EH (cell line): ENCODE data around the gene HMGCS2.
A peak's percentile ranks its signal among the peaks of the same experiment; 100 is the strongest.
"Not testable (repeated sequence)": the region's sequence is repeated elsewhere in the genome, so short reads cannot be mapped to it uniquely, and the experiment has no call there.

ENCODE experiments used
- DNase-seq: peaks from one replicate; pipeline ENCODE4 v3.0.0-alpha.2; 2015; ENCODE audit warnings: low read depth

HMGCS2 gene

DNA sequence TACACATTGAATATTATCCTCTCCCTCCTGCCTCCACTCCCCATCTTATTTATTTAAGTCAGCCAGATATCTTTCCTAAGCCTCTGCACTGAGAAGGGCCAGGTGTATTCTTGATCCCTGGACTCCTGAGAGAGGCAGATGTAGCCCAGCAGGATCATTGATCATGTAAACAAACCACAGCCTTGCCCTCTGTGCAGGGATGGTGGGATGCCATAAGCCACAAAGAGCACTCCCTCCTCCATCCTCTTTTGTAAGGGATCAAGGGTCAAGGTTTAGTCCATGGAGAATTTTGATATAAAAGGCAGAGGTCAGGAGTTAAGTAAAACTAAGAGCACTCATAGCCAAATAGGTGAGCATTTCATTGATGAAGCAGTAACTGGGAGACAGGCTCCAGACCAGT lies 39.7 kb downstream of the HMGCS2 start:
- DNase-seq: no peak

DNA sequence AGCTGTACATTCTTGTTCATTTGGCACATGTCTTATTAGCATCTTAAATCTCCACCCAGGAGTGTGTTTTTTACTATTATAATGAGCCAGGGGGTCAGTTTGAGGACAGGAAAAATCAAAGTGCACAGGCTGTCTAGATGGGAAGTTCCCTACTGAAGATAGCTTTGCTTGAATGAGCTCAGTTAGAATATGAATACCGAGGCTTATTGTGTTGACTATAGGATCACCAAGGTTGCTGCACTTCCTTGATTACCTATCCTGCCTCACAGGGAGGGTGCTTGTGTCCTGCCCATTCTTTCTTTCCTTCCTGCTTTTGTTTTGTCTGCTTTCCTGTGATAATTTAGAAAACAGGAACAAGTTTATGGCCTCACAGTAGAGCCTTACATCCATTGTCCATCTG lies 40.7 kb downstream of the HMGCS2 start:
- no peak for DNase-seq

DNA sequence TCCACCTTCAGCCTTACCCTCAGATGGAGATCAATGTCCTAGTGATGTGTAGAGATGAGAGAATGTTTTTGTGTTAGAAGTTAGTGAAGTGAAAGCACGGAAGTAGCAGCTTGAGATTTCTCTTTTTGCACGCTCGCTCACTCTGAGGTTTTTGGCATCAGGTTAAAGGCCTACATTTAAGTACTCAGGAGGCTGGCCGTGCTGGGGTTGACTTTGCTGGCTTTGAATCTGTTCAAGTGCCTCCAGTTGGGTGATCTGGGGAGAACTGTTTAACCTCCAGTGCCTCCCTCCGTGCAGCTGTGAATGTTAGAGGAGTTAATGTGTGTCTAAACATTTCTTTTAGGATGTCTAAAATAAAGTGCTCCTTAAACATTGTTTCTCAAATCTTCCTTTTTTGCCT lies 43.1 kb downstream of the HMGCS2 start:
- no peak for DNase-seq

- DNase-seq: no peak
Observed at GRCh38 chr1:119724611-119725218, 44.0 kb downstream of the HMGCS2 start.

- no peak for DNase-seq
Observed at GRCh38 chr1:119721896-119722295, 46.8 kb downstream of the HMGCS2 start.

- peak; percentile 62 for DNase-seq
Observed at GRCh38 chr1:119720866-119721440, 47.8 kb downstream of the HMGCS2 start.

GRCh38 chr1:119718972-119719371 lies 49.7 kb downstream of the HMGCS2 start:
- DNase-seq: no peak

DNA sequence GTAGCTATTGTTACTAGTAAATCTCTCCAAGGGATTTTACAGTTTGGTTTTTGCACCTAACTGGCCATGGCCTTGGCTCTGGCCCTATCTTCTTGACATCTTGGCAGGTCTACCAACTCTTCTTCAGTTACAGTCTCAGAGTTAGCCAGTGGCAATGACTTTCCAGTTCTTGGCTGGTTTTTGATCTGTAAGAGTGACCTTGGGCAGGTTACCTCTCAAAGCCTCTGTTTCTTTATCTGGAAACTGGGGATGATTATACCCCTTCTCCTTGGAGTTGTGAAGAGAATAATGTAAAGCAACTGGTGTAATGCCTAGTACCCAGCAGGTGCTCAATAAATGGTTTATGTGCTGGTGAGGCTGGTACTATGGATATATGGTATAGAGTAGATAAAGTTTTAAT lies 50.3 kb downstream of the HMGCS2 start:
- no peak for DNase-seq

DNA sequence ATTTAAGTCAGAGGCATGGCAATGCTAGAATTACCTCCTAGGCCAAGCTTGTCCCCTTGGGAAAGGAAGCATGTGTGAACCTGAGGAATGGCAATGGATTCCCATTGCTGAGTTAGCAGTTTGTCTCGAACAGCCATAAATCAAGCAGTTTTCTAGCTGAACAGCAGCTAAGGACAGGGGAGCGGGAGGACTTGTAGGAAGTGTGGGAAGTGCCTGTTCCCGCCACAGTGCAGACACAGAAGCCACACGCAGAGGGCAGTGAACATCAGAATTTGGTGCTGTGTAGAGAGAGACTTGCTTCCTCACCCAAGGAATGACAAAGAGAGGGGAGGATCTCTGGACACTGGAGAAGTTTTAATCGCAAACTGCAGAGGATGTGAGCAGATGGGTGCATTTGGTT lies 53.2 kb downstream of the HMGCS2 start:
- peak; percentile 44 for DNase-seq

- DNase-seq: no peak
Observed at GRCh38 chr1:119714583-119714982, 54.1 kb downstream of the HMGCS2 start.

DNA sequence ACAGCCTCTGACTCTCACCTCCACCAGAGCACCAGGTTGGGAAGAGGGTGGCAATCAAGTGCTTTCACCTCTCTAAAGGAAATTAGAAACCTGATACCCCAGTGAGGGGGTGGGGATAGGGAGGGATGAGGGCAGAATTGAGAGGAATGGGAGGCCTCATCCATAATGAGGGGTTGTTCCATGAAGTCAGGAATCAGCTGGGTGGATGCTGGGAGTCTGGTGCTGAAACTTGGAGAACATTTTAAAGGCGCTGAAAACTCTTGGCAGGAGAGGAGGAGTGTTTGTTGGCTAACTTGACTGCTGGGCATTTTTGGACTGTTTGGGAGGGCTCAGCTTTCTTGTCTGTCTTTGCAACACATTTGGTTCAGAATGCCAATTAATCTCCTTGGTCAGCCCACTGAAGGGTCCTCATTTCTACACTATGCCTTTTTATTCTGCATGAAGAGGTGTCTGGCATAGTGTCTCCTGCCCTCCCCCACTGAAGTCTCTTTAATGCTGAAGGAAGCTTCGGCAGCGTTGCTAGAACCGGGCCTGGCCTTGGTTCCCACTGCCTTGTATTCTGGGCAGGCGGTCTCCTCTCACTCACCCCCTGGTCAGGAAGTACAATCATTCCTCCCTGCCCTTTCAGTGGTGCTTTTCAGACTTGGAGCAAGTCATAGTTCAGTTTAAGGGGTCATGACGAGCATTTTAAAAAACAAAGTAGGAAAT lies 54.8 kb downstream of the HMGCS2 start:
- peak; percentile 33 for DNase-seq

GRCh38 chr1:119713039-119713748 lies 55.5 kb downstream of the HMGCS2 start:
- DNase-seq: peak; percentile 61

GRCh38 chr1:119712342-119713038 lies 56.2 kb downstream of the HMGCS2 start:
- peak; percentile 97 for DNase-seq

DNA sequence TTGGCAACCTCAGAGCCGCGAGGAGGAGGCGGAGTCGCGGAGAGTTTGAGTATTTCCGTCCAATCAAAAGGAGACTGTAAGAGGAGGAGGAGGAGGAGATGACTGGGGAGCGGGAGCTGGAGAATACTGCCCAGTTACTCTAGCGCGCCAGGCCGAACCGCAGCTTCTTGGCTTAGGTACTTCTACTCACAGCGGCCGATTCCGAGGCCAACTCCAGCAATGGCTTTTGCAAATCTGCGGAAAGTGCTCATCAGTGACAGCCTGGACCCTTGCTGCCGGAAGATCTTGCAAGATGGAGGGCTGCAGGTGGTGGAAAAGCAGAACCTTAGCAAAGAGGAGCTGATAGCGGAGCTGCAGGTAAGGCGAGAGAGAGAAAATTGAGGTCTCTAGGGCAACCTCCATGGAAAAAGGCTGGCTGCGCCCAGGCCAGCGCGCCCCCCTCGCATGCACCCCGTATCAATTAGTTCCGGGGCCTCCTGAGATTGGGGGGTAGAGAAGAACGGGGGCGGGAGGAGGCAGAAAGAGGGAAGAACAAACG lies 56.8 kb downstream of the HMGCS2 start, which contains the start of gene PHGDH:
Gene PHGDH, plus strand, starts transcription at position 131 of the 538 bp plus-strand sequence. Its CDS starts 89 bp downstream, at position 220.
- peak; percentile 93 for DNase-seq

DNA sequence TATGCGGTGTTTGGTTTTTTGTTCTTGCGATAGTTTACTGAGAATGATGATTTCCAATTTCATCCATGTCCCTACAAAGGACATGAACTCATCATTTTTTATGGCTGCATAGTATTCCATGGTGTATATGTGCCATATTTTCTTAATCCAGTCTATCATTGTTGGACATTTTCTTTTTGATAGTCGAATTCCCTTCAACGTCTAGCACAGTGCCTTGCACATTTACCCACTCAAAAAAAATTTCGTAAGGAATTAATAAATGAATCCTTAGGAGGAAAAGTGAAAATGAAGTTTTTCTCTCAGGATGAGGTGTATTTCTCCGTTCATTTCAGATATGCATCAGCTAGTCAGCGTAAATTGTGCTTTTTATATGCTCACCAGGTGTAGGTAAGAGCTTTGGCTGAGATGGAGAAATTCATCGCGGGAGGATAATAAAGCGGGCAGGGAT lies 57.3 kb downstream of the HMGCS2 start:
- DNase-seq: not testable (repeated sequence)

DNA sequence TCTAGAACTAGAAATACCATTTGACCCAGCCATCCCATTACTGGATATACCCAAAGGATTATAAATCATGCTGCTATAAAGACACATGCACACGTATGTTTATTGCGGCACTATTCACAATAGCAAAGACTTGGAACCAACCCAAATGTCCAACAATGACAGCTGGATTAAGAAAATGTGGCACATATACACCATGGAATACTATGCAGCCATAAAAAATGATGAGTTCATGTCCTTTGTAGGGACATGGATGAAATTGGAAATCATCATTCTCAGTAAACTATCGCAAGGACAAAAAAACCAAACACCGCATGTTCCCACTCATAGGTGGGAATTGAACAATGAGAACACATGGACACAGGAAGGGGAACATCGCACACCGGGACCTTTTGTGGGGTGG lies 62.1 kb downstream of the HMGCS2 start:
- DNase-seq: not testable (repeated sequence)

DNA sequence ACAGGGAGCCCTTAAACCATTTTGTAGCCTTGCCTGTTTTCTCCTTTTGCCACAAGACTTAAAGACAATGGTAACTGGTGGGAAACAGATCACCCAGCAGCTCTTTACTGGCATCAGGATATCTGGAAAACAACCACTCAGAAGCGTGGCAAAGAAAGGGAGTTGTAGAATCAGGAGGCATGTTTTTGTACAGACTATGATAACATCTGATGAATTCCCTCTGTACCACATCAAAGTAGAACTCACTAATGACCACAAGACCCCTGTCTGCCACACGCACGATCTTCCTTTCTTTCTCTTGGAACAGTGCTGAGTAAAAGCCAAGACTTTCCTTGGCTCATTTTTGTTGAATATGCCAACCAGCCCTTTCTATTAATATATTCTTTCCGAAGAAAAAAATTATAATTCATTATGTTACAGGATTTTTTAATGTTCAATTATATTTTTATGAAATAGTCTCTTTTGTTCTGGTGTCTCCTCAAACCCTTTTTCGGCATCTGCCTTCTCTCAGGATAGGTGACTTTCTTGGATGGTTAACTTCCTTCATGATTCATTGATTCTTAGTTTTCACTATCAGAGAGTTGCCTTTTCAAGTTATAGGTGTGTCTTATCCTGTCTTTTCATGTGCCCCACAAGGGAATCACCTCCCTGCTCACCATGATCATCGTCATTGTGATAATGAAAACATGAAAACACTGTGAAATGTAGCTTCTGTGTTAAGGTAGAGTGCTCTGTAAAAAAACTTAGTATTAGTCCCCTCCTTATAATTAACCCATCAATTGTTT lies 64.8 kb downstream of the HMGCS2 start:
- DNase-seq: no peak

- peak; percentile 83 for DNase-seq
Observed at GRCh38 chr1:119702384-119702783, 66.3 kb downstream of the HMGCS2 start.

- no peak for DNase-seq
Observed at GRCh38 chr1:119701659-119702058, 67.0 kb downstream of the HMGCS2 start.

GRCh38 chr1:119700326-119700725 lies 68.4 kb downstream of the HMGCS2 start:
- DNase-seq: no peak
